Measurements from ENCODE around the gene PTPRU.

The PTPRU gene

GRCh38 chr1:29270929-29271521 lies 34.7 kb downstream of the PTPRU start:
- no peak for DNase-seq

- DNase-seq = no peak
These were observed 35.4 kb downstream of the PTPRU start for GRCh38 chr1:29271724-29272123.

GRCh38 chr1:29272147-29272907 lies 36.0 kb downstream of the PTPRU start:
- no peak for DNase-seq

- DNase-seq = no peak
These were observed 39.1 kb downstream of the PTPRU start for GRCh38 chr1:29275435-29275834.

GRCh38 chr1:29278124-29278523 lies 41.8 kb downstream of the PTPRU start:
- no peak for DNase-seq

GRCh38 chr1:29279406-29279805 lies 43.1 kb downstream of the PTPRU start:
- DNase-seq = no peak

GRCh38 chr1:29279951-29280391 lies 43.6 kb downstream of the PTPRU start:
- no peak for DNase-seq

- DNase-seq = no peak
These were observed 44.2 kb downstream of the PTPRU start for GRCh38 chr1:29280409-29281131.

GRCh38 chr1:29281571-29281970 lies 45.2 kb downstream of the PTPRU start:
- no peak for DNase-seq

- no peak for DNase-seq
These were observed 46.0 kb downstream of the PTPRU start for GRCh38 chr1:29282135-29282923.

- DNase-seq = peak; percentile 58
These were observed 46.8 kb downstream of the PTPRU start for GRCh38 chr1:29282924-29283803.

GRCh38 chr1:29283804-29284195 lies 47.5 kb downstream of the PTPRU start:
- no peak for DNase-seq

- DNase-seq = no peak
These were observed 48.1 kb downstream of the PTPRU start for GRCh38 chr1:29284286-29284960.

GRCh38 chr1:29284961-29285560 lies 48.7 kb downstream of the PTPRU start:
- DNase-seq = no peak

GRCh38 chr1:29285771-29286170 lies 49.4 kb downstream of the PTPRU start:
- DNase-seq = no peak

GRCh38 chr1:29286194-29286767 lies 50.0 kb downstream of the PTPRU start:
- no peak for DNase-seq

- no peak for DNase-seq
These were observed 53.2 kb downstream of the PTPRU start for GRCh38 chr1:29289493-29289892.

- no peak for DNase-seq
These were observed 54.2 kb downstream of the PTPRU start for GRCh38 chr1:29290414-29290985.

- DNase-seq = no peak
These were observed 55.4 kb downstream of the PTPRU start for GRCh38 chr1:29291756-29292155.

GRCh38 chr1:29292344-29292743 lies 56.0 kb downstream of the PTPRU start:
- DNase-seq = no peak

Data from MV-4-11 (cell line).